Endothelial cell of umbilical vein (primary cell): ENCODE results near the gene GPR148. TPM values are rescaled to one million over a fixed set of nuclear protein-coding genes. Genes with fewer than 3 reads are reported as not detected.

ENCODE experiments used
- BruUV-seq: library from RNA; stranded (reverse); fragments of 400-500 nt; replicated peaks from 2 replicates; lab custom pipeline; 2021; lab: Mats Ljungman, UMichigan
- CTCF ChIA-PET: fragments of 300-600, 350-600 bp; sonication (Branson Sonifier 250); formaldehyde crosslinking; loops from one replicate; lab custom pipeline; 2021; ENCODE audit warnings: antibody characterized with exemption, inconsistent platforms; lab: Charles Lee
- POLR2A ChIA-PET: fragments of 300-600, 350-600 bp; sonication (Branson Sonifier 250); formaldehyde crosslinking; loops from one replicate; lab custom pipeline; 2021; ENCODE audit warnings: antibody characterized with exemption, inconsistent platforms; lab: Charles Lee
- DNase-seq: peaks from one replicate; pipeline ENCODE4 v3.0.0-alpha.2; 2011; ENCODE audit warnings: low read depth, low spot score
- FAIRE-seq: peaks from 2 replicates; lab custom pipeline; 2011; peaks lifted over from hg19 to GRCh38; lab: Jason Lieb, UNC
- H2AFZ ChIP-seq: 2 replicates; pipeline ENCODE4 v1.6.0; 2012; ENCODE audit warnings: low read depth, low read length, control low read depth, inconsistent platforms
- H3K27ac ChIP-seq: 2 replicates; pipeline ENCODE4 v1.5.1; 2011; ENCODE audit warnings: low read depth, mild to moderate bottlenecking, control low read depth, low read length, moderate library complexity; ENCODE audit not compliant: insufficient read depth
- H3K27me3 ChIP-seq, 2 experiments: 2 replicates each; pipeline versions ENCODE4 v1.6.0 to v1.6.1; 2011; ENCODE audit warnings: low read length in 2 of 2, mixed read lengths in 1 of 2; ENCODE audit not compliant: control insufficient read depth in 2 of 2, insufficient read depth in 2 of 2
- H3K36me3 ChIP-seq, 2 experiments: 2 replicates in 1 of 2; 3 replicates in 1 of 2; pipeline ENCODE4 v1.5.1; 2011; ENCODE audit warnings: low read length in 2 of 2, mild to moderate bottlenecking in 1 of 2, moderate library complexity in 1 of 2; ENCODE audit not compliant: control insufficient read depth in 2 of 2, insufficient read depth in 2 of 2; ENCODE audit errors: extremely low read depth in 1 of 2
- H3K4me1 ChIP-seq: 3 replicates; pipeline ENCODE4 v1.5.1; 2011; ENCODE audit warnings: mild to moderate bottlenecking, low read length; ENCODE audit not compliant: control insufficient read depth, insufficient read depth; ENCODE audit errors: extremely low read depth
- H3K4me2 ChIP-seq: 2 replicates; pipeline ENCODE4 v1.6.1; 2011; ENCODE audit warnings: low read length, control low read depth, mixed read lengths; ENCODE audit not compliant: insufficient read depth
- H3K4me3 ChIP-seq, 3 experiments: fragments of 200-600 bp in 1 of 3; sonication (generic), shearing (Covaris generic) in 1 of 3; replicated peaks in 1 of 3; 2 replicates each; pipeline ENCODE4 v1.5.1; 2011 to 2016; ENCODE audit warnings: control low read depth in 3 of 3, low read length in 3 of 3, mild to moderate bottlenecking in 2 of 3, inconsistent platforms in 1 of 3, low read depth in 1 of 3, moderate library complexity in 1 of 3; ENCODE audit not compliant: insufficient read depth in 1 of 3
- H3K79me2 ChIP-seq: 2 replicates; pipeline ENCODE4 v1.6.0; 2012; ENCODE audit warnings: low read length, inconsistent platforms; ENCODE audit not compliant: control insufficient read depth, insufficient read depth
- H3K9ac ChIP-seq: replicated peaks from 2 replicates; pipeline ENCODE3; 2011; ENCODE audit warnings: low read length, control low read depth; ENCODE audit not compliant: insufficient read depth; ENCODE audit errors: extremely low read depth
- H3K9me1 ChIP-seq: replicated peaks from 3 replicates; pipeline ENCODE4 v1.6.0; 2011; ENCODE audit warnings: mild to moderate bottlenecking, low read length; ENCODE audit not compliant: control insufficient read depth, insufficient read depth; ENCODE audit errors: extremely low read depth
- H3K9me3 ChIP-seq: replicated peaks from 2 replicates; pipeline ENCODE4 v1.5.1; 2012; ENCODE audit warnings: low read length, inconsistent platforms; ENCODE audit not compliant: control insufficient read depth, insufficient read depth
- H4K20me1 ChIP-seq: replicated peaks from 2 replicates; pipeline ENCODE3; 2011; ENCODE audit warnings: mild to moderate bottlenecking, low read length; ENCODE audit not compliant: control insufficient read depth, insufficient read depth; ENCODE audit errors: extremely low read depth
- EZH2 ChIP-seq: IDR thresholded peaks from 2 replicates; pipeline ENCODE4 v1.6.1; 2012; ENCODE audit warnings: borderline replicate concordance, low read depth, mild to moderate bottlenecking, moderate library complexity, low read length, inconsistent platforms; ENCODE audit not compliant: severe bottlenecking
- FOS ChIP-seq: IDR thresholded peaks from 2 replicates; pipeline ENCODE4 v1.6.1; 2011; ENCODE audit warnings: mild to moderate bottlenecking, low read length, moderate library complexity, borderline replicate concordance; ENCODE audit not compliant: insufficient read depth
- GATA2 ChIP-seq: IDR thresholded peaks from 2 replicates; pipeline ENCODE4 v1.7.0; 2011; ENCODE audit warnings: low read depth, mild to moderate bottlenecking, moderate library complexity, mixed read lengths, low read length; ENCODE audit not compliant: insufficient read length, insufficient read depth
- JUN ChIP-seq: IDR thresholded peaks from 2 replicates; pipeline ENCODE4 v1.6.1; 2011; ENCODE audit warnings: borderline replicate concordance, low read depth; ENCODE audit not compliant: insufficient read length, insufficient read depth
- MAX ChIP-seq: IDR thresholded peaks from 2 replicates; pipeline ENCODE4 v1.6.1; 2011; ENCODE audit not compliant: insufficient read depth, insufficient read length
- MYC ChIP-seq: IDR thresholded peaks from one replicate; pipeline ENCODE4 v1.6.1; 2011; ENCODE audit warnings: mild to moderate bottlenecking, low read depth, low read length
- POLR2A ChIP-seq: IDR thresholded peaks from 2 replicates; pipeline ENCODE4 v1.6.1; 2012; ENCODE audit warnings: low read depth, mild to moderate bottlenecking, control low read depth, low read length
- POLR2AphosphoS5 ChIP-seq: IDR thresholded peaks from 2 replicates; pipeline ENCODE4 v1.6.1; 2012; ENCODE audit warnings: low read depth, mild to moderate bottlenecking, control low read depth, low read length, moderate library complexity; ENCODE audit not compliant: insufficient read depth
- dilution Hi-C: fragments of 300-500 bp; cut with MboI; formaldehyde crosslinking; loops from one replicate; pipeline ENCODE4 v1.15.0; 2019; ENCODE audit warnings: low sequenced_read_pairs; ENCODE audit not compliant: extremely low pct_ligation_motif_present
- intact Hi-C: fragments of 100-400 bp; cut with micrococcal nuclease; formaldehyde crosslinking; loops from one replicate; pipeline ENCODE4 v1.10.0; 2022
- polyA plus RNA-seq, 4 experiments: library from polyadenylated mRNA; depleted of rRNA in 3 of 4; stranded (reverse) in 3 of 4; unstranded in 1 of 4; fragments of >200 nt; gene quantifications; 2 replicates each; pipeline versions ENCODE4 v1.2.1 to v1.2.3, GENCODE V29; 2011 to 2012; ENCODE audit warnings: missing spikeins in 1 of 4
- total RNA-seq: library from RNA; stranded (reverse); gene quantifications from 2 replicates; pipeline ENCODE4 v1.2.3, GENCODE V29; 2021

GPR148 gene
- total and polyA plus RNA-seq, 2 donors (not counting 3 experiments of a cell fraction or from before 2014, with no cell fraction given): not detected

DNA sequence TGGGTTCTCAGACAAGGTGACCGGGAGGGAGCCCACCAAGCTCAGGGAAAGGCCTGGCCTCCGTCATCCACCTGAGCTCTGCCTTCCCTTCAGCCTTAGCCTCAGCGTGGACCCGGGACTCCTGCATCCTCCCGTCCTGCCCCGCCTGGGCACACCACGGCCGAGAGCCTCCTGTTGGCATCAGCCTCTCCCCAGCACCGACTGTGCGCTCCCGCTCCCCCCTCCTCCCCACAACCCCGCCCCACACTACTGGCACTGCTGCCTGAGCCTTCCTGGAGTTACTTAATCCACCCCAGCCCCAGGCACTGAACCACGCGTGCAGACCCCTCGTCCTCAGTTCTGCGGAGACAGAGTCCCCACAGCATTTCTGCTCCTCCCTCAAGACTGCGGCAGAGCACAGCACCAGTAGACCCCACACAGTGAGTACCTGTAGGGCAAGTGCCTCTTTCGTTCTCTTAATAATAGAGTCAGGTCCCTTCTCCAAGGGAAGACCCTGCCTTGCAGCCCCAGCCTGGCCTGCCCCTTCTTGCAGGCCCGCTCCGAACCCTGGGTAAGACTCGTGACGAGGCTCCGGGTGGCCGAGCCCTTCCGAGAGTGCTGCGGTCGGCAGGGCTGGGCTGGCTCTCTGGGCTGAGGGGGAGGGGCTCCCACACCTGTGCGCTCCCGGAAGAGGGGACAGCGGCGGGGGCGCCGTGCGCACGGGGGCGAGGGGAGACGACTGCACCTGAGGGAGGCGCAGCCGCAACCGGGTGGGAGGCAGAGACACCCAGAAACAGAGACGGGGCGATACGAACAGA lies 26.6 kb downstream of the GPR148 start, which contains the start of gene AMER3:
AMER3 (plus strand) TSS at position 285 of the 797 bp plus-strand sequence. CDS start 6,533 bp downstream, outside the sequence.
- intact Hi-C loops: no loop called here
- CTCF ChIA-PET: interaction anchor here (1.2 kb wide), 1 partner anchor 42 kb away, joined by 4 read pairs; no protein-coding TSS in a partner anchor
- TF ChIP-seq POLR2AphosphoS5: no peak
- TF ChIP-seq MAX: no peak
- no peak for TF ChIP-seq FOS
- no peak for TF ChIP-seq JUN
- TF ChIP-seq POLR2A: no peak
- TF ChIP-seq MYC: no peak
- TF ChIP-seq EZH2: no peak
- TF ChIP-seq GATA2: no peak
- H3K4me1 ChIP-seq: no peaks in the 10 kb centered on the region
- no peak within 1 kb of the TSS for H3K27ac ChIP-seq
- no peak for DNase-seq
- no peak within 1 kb of the TSS for H3K9ac ChIP-seq
- no peaks in the 10 kb centered on the region for H3K9me3 ChIP-seq
- H3K36me3 ChIP-seq: no peaks in the 10 kb centered on the region
- H4K20me1 ChIP-seq: no peaks in the 10 kb centered on the region
- no peak within 1 kb of the TSS for H3K4me2 ChIP-seq
- POLR2A ChIA-PET: no interaction called here
- dilution Hi-C loops: no loop called here
- no peaks in the 10 kb centered on the region for H3K9me1 ChIP-seq
- peaks cover 4% of the 10 kb centered on the region in 2 experiments for H3K27me3 ChIP-seq
- H3K4me3 ChIP-seq: no peak within 1 kb of the TSS
- BruUV-seq: no TSS peak
- H2AFZ ChIP-seq: no peak within 1 kb of the TSS
- no peak for FAIRE-seq
- H3K79me2 ChIP-seq: no peaks in the 10 kb centered on the region
